Eye (tissue), 1 donor: ENCODE measurements around the gene KCNJ1.
A peak's percentile ranks its signal among the peaks of the same experiment; 100 is the strongest.

ENCODE experiments used
- DNase-seq: peaks from one replicate; pipeline ENCODE4 v3.0.0-alpha.2; 2015

The KCNJ1 gene

GRCh38 chr11:128846985-128847384 is 20.1 kb downstream of the KCNJ1 start:
- no peak for DNase-seq

DNA sequence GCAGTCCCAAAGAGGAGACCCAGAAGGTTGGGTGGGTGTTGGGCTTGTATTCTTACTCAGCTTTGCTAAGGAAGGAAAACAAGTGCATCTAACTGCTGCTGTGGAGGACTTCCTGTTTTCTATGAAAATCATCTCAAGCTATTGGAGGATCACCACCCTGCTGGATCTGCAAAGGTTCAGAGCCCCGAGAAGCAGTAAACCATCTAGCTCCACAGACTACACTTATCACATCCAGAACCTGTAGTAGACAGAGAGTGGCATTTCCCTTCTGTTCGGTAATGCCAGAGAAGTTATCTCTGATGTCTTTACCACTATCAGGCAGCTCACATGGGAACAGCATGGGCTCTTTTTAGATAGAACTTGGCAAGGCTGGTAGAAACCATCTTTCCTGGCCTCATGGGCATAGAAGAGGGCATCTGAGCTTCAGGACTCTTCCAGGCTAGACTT is 21.7 kb downstream of the KCNJ1 start:
- no peak for DNase-seq

- DNase-seq, result no peak
Observed at GRCh38 chr11:128843198-128843785, 23.8 kb downstream of the KCNJ1 start.

DNA sequence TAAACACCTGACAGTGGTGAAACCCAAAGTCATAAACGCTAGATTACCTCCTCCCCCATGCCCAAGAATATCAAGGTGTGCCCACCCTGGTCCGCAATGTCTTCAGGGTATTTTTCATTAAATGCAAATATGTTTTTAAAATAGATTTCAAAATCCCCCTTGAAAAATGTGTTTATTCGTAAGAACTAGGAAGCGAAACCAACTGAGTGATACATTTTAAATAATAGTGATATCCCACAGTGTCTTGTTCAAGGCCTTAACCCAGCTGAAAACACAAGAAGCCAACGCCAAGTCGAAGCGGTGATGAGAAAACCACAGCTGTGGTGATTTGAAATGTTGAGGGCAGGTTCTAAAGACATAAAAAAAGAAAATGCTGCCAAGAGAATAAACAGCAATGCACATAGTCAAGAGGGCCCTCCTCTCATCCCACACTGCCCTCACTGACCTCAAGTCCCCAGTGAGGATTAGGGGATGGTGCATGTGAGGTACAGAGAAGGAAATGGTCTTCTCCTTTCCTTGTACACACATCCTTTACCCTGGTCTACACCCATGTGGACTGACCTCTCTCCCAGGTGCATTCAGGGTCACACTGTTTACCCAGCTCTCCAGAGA is 25.5 kb downstream of the KCNJ1 start:
- DNase-seq, result no peak

DNA sequence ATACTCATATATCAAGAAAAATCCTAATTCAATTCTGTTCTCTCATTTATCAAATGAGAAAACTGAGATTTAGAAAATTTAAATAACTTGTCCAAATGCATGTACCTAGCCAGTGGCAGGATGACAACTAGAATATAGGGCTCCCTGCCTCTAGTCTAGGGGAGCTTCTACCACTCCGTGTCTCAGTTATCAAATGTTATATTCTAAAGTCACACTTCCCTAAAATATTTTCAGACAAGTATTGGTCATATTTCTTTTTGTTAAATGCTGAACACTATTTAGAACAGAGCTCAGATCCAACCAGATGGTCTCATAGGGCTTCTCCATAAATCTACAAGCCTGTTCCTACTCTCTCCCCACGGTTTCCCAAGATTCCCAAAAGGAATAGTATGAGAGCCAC is 26.3 kb downstream of the KCNJ1 start:
- no peak for DNase-seq

DNA sequence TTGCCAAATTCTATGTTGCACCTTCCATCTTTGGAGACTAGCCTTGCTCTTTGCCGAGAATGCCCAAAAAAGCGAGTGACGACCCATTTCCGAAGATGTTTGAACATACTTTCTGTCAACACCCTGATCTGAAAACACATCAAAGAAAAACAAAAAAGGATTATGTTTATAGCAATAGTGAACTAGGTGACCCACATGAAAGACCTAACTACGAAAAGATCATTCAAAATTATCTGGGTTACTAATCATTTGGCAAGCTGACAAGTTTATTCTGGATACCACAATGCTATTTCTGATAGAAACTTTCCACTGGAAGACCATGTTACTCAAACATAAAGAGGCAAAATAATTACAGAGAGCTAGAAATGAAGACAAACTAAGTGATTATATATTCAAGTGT is 27.0 kb downstream of the KCNJ1 start:
- DNase-seq, result no peak

GRCh38 chr11:128839081-128839480 is 28.0 kb downstream of the KCNJ1 start:
- no peak for DNase-seq

DNA sequence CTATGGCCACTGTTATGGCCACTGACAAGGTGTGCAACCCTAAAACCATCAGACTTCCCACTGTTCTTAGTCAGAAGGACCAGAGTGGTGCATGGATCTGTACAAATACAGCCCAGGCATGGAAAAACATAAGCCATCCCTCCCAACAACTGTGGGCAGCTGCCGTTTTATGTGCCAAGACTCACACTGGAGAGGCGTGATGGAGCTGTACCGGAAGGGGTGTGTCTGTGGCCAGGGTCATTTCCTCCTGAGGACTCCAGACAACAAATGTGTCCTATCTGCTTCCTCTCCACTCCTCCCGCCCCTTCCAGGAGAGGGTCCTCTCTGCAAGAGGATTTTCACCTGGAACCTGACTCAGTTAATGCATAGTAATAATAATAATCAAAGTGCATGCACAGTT is 29.5 kb downstream of the KCNJ1 start:
- no peak for DNase-seq

DNA sequence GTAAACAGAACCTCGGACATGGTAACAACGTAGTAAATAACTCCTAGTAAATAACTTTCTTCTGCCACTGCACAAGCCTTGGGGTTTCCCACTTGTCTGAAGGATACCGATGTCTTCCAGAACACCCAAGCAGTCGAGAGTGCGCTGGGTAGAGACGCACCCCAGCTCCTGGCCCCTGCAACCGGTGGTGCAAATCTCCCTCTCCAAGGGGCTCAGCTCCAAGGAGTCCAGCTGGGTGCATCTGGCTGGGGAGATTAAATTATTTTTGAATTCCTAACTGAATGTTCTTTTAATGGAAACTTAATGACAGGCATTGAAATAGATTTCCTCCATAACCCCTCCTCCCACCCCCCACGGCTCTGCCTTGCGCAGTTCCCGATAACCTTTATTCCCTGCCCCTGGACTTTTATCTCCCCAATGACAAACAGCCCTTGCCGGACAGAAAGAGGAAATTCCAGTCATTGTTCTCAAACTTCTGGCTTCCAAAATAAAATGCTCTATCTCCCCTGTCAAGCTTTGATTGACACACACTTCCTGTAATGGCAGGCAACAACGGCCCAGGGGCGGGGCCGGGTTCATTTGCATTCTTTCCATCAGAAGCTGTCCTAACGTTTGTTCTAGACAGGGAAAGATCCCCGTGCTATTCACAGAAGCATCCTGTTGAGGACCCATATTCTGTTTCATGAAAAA is 31.2 kb downstream of the KCNJ1 start:
- DNase-seq, result no peak

DNA sequence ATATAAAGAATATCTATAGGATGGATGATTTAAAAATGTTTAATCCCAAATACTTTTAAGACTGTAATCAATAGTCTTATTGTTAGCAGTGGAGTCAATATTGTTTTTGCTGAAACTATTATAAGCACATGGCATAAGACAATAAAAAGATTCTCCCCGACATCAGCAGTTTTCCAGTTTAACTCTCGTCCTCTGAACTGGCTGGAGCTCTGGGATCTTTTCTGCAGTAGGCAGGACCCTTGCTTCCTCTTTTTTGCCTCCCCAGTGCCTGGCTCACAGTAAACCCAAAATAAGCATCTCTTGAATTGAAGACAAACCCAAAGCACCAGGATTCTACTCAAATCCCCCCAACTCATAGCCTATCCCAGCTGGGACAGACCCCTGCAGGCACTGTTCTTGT is 32.9 kb downstream of the KCNJ1 start:
- DNase-seq, result no peak

GRCh38 chr11:128832121-128832497 is 35.0 kb downstream of the KCNJ1 start:
- no peak for DNase-seq

DNA sequence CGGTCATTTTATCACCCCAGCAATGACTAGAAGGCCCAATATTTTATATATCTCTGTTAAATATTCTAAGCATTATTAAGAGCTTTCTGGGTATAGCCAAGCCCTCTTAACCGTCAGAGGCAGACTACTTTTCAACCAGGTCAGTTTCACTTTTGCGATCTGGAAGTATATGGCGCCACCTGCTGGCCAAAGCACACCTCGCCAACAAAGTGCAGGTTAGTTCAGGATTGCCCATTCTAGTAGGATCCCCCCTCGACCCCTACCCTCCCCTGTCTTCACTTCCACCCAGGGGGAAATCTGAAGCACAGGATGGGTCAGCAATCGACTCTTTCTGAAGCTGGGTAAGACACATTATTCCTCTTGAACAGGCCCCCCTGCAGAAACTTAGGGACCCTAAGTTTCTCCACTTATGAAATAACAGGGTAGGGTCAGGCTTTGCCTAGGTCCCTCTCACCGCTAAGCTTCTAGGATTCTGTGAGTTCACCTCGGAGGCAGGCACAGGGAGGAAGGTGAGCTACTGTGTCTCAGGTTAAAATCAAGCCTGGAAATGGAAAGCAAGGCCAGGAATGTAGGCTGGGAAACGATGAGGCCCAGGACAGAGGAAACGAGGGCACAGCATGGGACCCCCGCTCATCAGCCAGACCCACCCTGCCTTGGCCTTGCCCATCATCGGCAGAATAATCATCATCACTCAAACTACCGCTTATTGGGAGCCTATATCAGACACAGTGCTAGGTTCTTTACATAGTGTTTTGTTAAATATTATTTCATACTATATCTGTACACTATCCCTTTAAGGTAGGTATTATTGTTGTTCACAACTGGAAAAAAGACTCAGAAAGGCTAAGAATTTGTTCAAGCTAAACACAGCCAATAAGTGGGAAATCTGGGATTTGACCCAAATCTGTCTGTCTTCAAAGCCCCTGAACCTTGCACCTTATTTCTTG is 35.6 kb downstream of the KCNJ1 start:
- DNase-seq, result peak; percentile 93

- DNase-seq, result no peak
Observed at GRCh38 chr11:128830290-128831173, 36.6 kb downstream of the KCNJ1 start.

DNA sequence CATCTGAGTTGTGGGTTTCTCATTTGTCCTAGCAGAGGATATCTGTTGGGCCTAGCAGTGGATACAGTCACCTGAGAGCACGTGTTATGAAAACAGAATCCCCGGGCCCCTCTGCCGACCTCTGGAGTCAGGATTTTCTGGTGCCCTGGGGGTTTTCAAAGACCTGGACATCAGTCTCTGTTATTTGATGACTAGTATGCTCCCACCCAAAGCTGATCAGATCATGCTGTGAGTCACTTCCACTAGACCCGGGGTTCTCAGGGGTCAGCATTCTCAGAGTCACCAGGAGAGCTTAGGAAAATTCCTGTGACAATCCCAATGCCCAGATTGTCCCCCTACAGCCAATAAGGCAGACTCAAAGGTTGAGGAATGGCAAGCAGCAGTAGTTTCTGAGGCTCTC is 38.7 kb downstream of the KCNJ1 start:
- no peak for DNase-seq

- DNase-seq, result no peak
Observed at GRCh38 chr11:128827191-128827893, 39.8 kb downstream of the KCNJ1 start.

DNA sequence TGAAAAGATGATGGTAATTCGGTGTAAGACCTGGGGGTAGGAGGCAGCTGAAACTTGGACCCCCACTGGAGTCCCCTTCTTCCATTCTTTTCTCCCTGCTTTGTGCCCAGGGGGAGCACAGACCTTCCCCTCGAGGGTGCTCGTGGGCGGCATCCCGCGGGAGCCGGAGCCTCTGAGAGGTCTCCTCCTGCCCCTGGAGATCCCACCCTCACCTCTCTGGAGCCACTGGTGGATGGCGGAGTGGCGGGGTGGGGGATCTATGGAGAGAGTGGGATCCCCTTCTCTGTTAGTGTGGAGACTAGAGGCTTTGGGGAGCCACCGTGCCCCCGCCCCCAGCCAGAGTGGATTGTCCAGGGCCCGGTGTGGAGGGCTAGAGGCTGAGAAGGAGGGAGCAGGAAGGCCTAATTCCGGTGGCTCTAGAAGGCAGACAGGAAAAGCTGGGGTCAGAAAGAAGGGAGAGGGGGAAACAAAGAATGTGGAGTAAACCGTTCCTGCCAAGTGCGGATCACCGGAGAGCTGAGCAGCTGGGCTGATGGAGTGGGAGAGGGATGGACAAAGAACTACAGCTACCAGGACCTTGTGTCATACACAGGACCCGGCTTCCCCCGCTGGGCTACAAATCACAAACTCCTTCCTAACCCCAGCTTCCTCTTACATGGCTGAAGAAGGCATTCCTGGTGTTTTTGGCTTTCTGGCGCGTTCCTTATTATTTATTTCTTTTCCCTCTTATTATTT is 41.9 kb downstream of the KCNJ1 start:
- peak; percentile 30 for DNase-seq

DNA sequence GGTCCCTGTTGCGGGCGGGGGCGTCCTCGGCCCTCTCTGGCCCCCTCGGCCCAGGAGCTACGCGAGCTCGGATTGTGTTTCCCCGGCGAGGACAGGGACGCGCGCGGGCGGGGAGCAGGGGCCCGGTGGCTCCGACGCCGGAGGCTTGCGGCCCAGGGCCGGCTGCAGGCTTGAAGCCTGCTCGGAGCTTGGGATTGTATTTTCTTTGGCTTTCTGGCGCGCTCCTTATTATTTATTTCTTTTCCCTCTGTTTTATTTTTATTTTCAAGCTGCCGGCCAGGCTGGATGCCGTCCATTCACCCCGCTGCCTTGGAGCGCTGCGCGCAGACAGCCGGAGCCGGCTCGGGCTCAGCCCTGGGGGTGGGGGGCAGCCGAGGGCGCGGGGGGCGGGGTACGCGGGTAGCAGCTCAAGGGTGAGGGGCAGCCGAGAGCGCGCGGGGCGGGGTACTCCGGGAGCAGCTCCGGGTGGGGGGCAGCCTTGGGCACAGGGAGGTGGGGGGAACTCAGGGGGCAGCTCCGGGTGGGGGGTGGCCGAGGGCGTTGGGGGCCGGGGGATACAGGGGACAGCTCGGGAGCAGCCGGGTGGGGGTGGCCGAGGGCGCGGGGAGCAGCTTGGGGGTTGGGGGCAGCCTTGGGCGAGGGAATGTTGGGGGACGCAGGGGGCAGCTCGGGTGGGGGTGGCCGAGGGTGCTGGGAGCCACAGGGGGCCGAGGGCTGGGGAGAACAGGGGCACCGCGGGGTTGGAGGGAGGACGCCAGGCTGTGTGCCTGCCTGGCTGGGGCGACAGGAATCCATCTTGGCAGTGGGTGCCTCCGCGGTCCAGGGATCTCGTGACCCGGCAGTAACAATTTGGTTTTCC is 42.7 kb downstream of the KCNJ1 start:
- peak; percentile 64 for DNase-seq

DNA sequence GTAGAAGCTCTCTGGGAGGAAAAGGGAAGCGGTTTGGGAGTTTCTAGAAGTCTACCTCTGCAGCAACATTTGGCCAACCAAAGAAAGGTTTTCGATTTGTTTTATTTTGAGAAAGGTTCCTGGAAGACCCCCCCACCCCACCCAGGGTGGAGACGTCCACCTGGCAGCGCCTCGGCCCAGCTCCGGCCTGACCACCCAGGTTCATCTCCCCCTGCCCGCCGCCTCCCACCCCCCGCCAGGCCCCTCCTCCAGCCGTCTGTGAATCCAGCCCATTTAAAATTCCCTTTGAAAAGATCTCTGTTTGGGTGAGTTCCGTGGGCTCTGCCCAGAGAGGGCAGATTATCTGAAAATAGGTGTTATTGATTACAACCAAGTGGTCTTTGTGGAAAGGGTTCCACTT is 43.3 kb downstream of the KCNJ1 start:
- DNase-seq, result no peak

DNA sequence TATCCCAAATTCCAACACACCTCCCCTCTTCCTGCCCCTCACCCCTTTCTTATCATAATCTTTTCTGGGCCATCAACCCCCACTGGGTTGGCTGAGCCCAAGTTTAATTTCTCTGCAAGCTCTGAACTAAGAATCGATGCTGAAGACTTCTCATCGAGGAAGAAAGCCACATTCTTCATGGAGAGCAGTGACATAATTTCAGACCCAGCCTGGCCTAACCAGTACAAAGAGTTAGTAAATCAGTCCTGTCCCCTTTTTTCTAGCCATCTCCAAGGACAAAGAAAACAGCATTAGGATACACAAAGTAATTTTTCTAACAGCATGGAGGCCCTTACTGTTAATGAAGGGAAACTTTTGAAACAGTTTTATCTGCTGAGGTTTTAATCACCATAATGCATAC is 45.0 kb downstream of the KCNJ1 start:
- DNase-seq, result no peak

GRCh38 chr11:128821556-128821955 is 45.5 kb downstream of the KCNJ1 start:
- peak; percentile 57 for DNase-seq
